GM18498 (cell line): Measurements from ENCODE around the gene OR5J2.
"Not testable (repeated sequence)": the region's sequence is repeated elsewhere in the genome, so short reads cannot be mapped to it uniquely, and the experiment has no call there.

Source experiments
- ATAC-seq: cut with Tn5 transposase; IDR thresholded peaks from one replicate; pipeline ENCODE4 v1.9.1; 2021; ENCODE audit warnings: mild to moderate bottlenecking, moderate library complexity; ENCODE audit not compliant: unreplicated experiment

The OR5J2 gene

DNA sequence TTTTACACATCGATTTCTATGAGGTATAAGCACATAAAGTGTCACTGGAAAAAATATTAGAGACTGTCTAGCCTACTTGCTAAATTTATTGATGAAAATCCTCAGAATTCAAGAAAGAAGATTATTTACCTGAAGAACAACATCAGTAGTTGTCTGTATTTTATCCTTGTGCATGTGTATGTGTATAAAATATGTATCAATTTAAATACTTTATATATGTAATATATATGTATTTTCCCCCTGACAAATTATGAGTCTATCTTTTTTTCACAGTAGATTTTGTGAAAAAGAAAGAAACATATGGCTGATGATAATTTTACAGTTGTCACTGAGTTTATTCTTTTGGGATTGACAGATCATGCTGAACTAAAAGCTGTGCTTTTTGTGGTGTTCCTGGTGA, at the start of gene OR5J2:
Gene OR5J2, plus strand, starts transcription at position 301 of the 400 bp plus-strand sequence. Its CDS starts 0 bp downstream, at position 301.
- ATAC-seq = no peak

- ATAC-seq = no peak
Observed at GRCh38 chr11:56140151-56140661, 36.2 kb upstream of the OR5J2 start, which contains the start of gene OR8J3. Gene OR8J3, minus strand, starts transcription at chr11:56140201. Its CDS starts 2,483 bp downstream, at chr11:56137718.

DNA sequence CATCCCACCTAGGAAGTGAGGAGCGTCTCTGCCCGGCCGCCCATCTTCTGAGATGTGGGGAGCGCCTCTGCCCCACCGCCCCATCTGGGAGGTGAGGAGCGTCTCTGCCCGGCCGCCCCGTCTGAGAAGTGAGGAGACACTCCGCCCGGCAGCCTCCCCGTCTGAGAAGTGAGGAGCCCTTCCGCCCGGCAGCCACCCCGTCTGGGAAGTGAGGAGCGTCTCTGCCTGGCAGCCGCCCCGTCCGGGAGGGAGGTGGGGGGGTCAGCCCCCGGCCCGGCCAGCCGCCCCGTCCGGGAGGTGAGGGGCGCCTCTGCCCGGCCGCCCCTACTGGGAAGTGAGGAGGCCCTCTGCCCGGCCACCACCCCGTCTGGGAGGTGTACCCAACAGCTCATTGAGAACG, 32.7 kb upstream of the OR5J2 start:
- ATAC-seq = not testable (repeated sequence)

GRCh38 chr11:56151376-56151775, 25.0 kb upstream of the OR5J2 start:
- ATAC-seq = no peak

DNA sequence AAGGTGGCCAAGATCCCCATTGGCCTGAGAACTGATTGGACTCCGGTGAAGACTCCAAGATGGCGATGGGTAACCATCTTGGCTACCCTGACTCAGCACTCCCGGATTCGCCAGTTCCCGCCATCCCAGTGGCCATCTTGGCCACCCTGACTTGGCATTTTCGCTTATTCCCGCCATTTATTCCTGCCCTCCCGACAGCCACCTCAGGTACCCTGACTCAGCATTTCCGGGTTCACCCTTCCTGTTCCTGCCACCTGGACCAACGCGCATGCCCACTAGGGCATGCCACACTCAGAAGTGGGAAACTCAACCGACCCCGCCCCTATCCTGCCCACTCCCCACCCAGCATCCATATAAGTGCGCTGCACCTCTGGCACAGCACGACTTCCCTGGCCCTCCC, 24.1 kb upstream of the OR5J2 start:
- no peak for ATAC-seq

- no peak for ATAC-seq
Observed at GRCh38 chr11:56160217-56160616, 16.2 kb upstream of the OR5J2 start, which contains the start of gene OR8K5. Gene OR8K5, minus strand, starts transcription at chr11:56160317. Its CDS starts 0 bp downstream, at chr11:56160317.

- no peak for ATAC-seq
Observed at GRCh38 chr11:56163804-56164203, 12.6 kb upstream of the OR5J2 start.

GRCh38 chr11:56172256-56172830, 4.1 kb upstream of the OR5J2 start:
- ATAC-seq = no peak

- no peak for ATAC-seq
Observed at GRCh38 chr11:56183459-56183858, 7.0 kb downstream of the OR5J2 start.

DNA sequence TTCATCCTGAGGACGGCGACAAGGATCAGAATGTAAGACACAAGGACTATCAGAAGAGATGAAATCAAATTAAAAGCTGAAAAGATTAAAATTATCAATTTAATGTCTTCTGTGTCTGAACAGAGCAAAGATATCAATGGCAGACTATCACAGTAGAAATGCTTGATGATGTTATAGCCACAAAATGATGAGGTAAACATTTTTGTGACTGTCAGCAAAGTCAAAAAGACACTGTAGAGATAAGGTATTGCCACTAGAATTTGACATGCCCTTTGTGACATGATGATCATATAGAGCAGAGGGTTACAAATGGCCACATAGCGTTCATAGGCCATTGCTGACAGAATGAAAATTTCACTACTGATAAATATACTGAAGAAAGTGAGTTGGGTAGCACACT, 12.2 kb downstream of the OR5J2 start:
- no peak for ATAC-seq

- no peak for ATAC-seq
Observed at GRCh38 chr11:56196705-56197104, 20.3 kb downstream of the OR5J2 start.

- no peak for ATAC-seq
Observed at GRCh38 chr11:56197367-56197766, 20.9 kb downstream of the OR5J2 start.

- ATAC-seq = no peak
Observed at GRCh38 chr11:56207790-56208189, 31.4 kb downstream of the OR5J2 start.

GRCh38 chr11:56214537-56214936, 38.1 kb downstream of the OR5J2 start:
- no peak for ATAC-seq

GRCh38 chr11:56219735-56220134, 43.3 kb downstream of the OR5J2 start:
- ATAC-seq = not testable (repeated sequence)
